Esophagus muscularis mucosa (tissue), 4 donors: ENCODE measurements around the gene ACER3.
"Not testable (repeated sequence)": the region's sequence is repeated elsewhere in the genome, so short reads cannot be mapped to it uniquely, and the experiment has no call there.

Experiments used
- EP300 ChIP-seq: sonication (generic); formaldehyde crosslinking; IDR thresholded peaks from one replicate; pipeline ENCODE4 v1.6.1; 2017; ENCODE audit warnings: antibody characterized with exemption
- POLR2A ChIP-seq: fragments of 450-650 bp; IDR thresholded peaks from one replicate; pipeline ENCODE4 v1.6.1; 2017; ENCODE audit warnings: antibody characterized with exemption, moderate library complexity, mild to moderate bottlenecking, low read depth
- POLR2AphosphoS5 ChIP-seq, 2 donors: sonication (generic); formaldehyde crosslinking; IDR thresholded peaks; one replicate each; pipeline ENCODE4 v1.6.1; 2017; ENCODE audit warnings: antibody characterized with exemption in 2 of 2
- TF ChIP-seq, protein P1 (sequence below), 3 experiments: fragments of 200-600 bp in 2 of 3; fragments of 450-650 bp in 1 of 3; sonication (generic) in 2 of 3; IDR thresholded peaks; one replicate each; pipeline ENCODE4 v1.5.1; 2017 to 2019; ENCODE audit warnings: antibody characterized with exemption in 3 of 3, mild to moderate bottlenecking in 2 of 3, moderate library complexity in 1 of 3

DNA sequence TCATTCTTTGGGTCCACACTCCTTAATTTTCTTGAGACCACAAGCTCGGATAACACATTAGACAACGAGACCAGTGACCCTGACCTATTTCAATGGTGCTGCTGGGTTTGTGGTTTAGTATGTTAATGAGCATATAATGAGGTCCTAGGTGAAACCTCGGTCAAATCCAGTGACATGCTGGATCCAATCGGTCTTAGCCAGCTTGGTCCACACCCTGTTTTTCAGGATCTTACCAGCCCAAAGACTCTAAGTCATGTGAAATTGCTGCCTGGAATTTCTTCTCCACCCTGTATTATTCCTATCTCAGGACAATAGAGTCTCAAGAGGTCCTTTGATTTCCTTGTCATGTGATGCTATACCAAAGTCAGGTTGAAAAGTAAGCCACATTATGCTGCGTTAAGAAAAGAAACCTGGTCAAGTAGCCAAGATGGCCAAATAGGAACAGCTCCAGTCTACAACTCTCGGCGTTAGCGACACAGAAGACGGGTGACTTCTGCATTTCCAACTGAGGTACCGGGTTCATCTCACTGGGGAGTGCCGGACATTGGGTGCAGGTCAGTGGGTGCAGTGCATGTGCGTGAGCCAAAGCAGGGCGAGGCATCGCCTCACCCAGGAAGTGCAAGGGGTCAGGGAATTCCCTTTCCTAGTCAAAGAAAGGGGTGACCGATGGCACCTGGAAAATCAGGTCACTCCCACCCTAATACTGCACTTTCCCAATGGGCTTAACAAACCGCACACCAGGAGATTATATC lies 102.9 kb downstream of the ACER3 start:
- TF ChIP-seq, protein P1, sequence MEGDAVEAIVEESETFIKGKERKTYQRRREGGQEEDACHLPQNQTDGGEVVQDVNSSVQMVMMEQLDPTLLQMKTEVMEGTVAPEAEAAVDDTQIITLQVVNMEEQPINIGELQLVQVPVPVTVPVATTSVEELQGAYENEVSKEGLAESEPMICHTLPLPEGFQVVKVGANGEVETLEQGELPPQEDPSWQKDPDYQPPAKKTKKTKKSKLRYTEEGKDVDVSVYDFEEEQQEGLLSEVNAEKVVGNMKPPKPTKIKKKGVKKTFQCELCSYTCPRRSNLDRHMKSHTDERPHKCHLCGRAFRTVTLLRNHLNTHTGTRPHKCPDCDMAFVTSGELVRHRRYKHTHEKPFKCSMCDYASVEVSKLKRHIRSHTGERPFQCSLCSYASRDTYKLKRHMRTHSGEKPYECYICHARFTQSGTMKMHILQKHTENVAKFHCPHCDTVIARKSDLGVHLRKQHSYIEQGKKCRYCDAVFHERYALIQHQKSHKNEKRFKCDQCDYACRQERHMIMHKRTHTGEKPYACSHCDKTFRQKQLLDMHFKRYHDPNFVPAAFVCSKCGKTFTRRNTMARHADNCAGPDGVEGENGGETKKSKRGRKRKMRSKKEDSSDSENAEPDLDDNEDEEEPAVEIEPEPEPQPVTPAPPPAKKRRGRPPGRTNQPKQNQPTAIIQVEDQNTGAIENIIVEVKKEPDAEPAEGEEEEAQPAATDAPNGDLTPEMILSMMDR (IDR thresholded peaks at IDR 0.05) = not testable (repeated sequence)
- TF ChIP-seq POLR2A; EP300; POLR2AphosphoS5 (IDR thresholded peaks at IDR 0.05): not testable (repeated sequence)
